Measurements from ENCODE around the gene TRHDE. TPM values are rescaled to one million over a fixed set of nuclear protein-coding genes. Genes with fewer than 3 reads are reported as not detected.

TRHDE gene
- total RNA-seq, 1 experiment from 2014 or later = 5.5 TPM

DNA sequence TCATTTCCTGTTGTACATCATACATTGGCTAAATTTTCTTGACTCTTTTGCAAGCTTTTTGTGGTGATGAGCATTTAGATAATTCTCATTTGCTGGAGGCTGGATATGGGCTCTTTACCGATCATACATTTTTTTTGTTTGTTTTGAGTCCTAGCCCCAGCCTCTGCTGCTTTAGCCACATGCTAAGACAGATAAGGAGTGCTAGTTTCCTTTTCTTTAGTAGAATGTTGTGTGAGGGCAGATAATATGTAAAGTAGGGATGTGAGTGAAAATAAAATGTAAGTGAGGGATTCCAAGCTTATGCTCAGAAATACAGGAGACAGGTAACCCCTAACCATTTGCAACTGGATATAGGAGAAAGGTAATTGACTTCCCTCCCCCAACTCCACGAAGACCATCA, 405.7 kb downstream of the TRHDE start:
- Mint-ChIP-seq H3K4me3 (no peak overlapping the region), H3K9me3 (no peaks in the 10 kb centered on the region), H3K27ac (no peak overlapping the region), H3K4me1 (peaks cover 34% of the 10 kb centered on the region), H3K36me3 (no peaks in the 10 kb centered on the region), H3K27me3 (ENCODE audit: low read depth) (no peaks in the 10 kb centered on the region)
- no peak for DNase-seq (ENCODE audit: low spot score)
- TF ChIP-seq ZNF232 (CRISPR knock-in tag; IDR thresholded peaks at IDR 0.05) (no peak), SMAD4 (CRISPR knock-in tag; IDR thresholded peaks at IDR 0.05) (no peak), NR1H2 (CRISPR knock-in tag; IDR thresholded peaks at IDR 0.05) (no peak), ELF4 (CRISPR knock-in tag; IDR thresholded peaks at IDR 0.05; ENCODE audit: low read depth) (no peak), JAZF1 (CRISPR knock-in tag; IDR thresholded peaks at IDR 0.05) (no peak)
- TF ChIP-seq, protein P1, sequence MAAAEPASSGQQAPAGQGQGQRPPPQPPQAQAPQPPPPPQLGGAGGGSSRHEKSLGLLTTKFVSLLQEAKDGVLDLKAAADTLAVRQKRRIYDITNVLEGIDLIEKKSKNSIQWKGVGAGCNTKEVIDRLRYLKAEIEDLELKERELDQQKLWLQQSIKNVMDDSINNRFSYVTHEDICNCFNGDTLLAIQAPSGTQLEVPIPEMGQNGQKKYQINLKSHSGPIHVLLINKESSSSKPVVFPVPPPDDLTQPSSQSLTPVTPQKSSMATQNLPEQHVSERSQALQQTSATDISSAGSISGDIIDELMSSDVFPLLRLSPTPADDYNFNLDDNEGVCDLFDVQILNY (CRISPR knock-in tag; IDR thresholded peaks at IDR 0.05) = no peak
- no peak for ATAC-seq
- ChIA-PET POLR2A (no interaction called here), CTCF (no interaction called here)

DNA sequence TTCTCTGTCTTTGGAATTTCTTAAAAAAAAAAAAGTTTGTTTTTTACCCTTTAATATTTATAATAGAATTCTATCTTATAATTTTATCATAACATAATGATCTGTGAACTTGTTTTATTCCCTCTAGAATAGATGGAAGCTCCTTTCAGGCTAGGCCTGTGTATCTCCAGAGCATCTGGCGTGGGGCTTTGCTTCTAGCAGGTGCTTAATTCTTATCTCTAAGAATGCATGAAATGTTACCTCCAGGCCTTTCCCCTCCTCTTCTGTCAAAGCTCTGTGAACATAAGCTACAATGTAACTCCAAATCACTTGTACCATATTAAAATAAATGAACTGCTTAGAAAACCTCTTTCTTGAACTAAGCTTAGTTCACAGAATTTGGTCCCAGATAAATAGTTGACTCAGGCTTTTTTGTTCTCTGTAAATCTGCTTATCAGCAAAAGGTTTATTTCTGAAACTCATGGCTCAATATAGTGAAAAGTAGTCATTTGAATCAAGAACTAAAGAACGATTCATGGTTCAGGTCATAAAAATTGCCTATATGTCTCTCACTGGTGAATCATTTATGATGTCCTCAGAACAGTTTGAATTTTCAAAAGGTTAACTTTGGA, 407.1 kb downstream of the TRHDE start:
- Mint-ChIP-seq H3K4me3 (no peak overlapping the region), H3K9me3 (no peaks in the 10 kb centered on the region), H3K4me1 (peaks cover 31% of the 10 kb centered on the region), H3K27ac (no peak overlapping the region), H3K27me3 (ENCODE audit: low read depth) (no peaks in the 10 kb centered on the region), H3K36me3 (no peaks in the 10 kb centered on the region)
- TF ChIP-seq, protein P2, sequence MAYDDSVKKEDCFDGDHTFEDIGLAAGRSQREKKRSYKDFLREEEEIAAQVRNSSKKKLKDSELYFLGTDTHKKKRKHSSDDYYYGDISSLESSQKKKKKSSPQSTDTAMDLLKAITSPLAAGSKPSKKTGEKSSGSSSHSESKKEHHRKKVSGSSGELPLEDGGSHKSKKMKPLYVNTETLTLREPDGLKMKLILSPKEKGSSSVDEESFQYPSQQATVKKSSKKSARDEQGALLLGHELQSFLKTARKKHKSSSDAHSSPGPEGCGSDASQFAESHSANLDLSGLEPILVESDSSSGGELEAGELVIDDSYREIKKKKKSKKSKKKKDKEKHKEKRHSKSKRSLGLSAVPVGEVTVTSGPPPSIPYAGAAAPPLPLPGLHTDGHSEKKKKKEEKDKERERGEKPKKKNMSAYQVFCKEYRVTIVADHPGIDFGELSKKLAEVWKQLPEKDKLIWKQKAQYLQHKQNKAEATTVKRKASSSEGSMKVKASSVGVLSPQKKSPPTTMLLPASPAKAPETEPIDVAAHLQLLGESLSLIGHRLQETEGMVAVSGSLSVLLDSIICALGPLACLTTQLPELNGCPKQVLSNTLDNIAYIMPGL (CRISPR knock-in tag; IDR thresholded peaks at IDR 0.05) = no peak
- TF ChIP-seq, protein P3, sequence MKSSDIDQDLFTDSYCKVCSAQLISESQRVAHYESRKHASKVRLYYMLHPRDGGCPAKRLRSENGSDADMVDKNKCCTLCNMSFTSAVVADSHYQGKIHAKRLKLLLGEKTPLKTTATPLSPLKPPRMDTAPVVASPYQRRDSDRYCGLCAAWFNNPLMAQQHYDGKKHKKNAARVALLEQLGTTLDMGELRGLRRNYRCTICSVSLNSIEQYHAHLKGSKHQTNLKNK (CRISPR knock-in tag; IDR thresholded peaks at IDR 0.05) = no peak
- TF ChIP-seq ELF4 (CRISPR knock-in tag; IDR thresholded peaks at IDR 0.05; ENCODE audit: low read depth) (no peak), ZNF138 (CRISPR knock-in tag; conservative IDR thresholded peaks at IDR 0.05) (no peak), GABPB1 (CRISPR knock-in tag; IDR thresholded peaks at IDR 0.05) (no peak), ETV6 (CRISPR knock-in tag; IDR thresholded peaks at IDR 0.05) (no peak), FOXP1 (CRISPR knock-in tag; IDR thresholded peaks at IDR 0.05; ENCODE audit: borderline replicate concordance) (no peak), SMAD3 (CRISPR knock-in tag; IDR thresholded peaks at IDR 0.05; ENCODE audit: borderline replicate concordance) (no peak)
- TF ChIP-seq, protein P1 (CRISPR knock-in tag; IDR thresholded peaks at IDR 0.05) = no peak
- TF ChIP-seq, protein P4, sequence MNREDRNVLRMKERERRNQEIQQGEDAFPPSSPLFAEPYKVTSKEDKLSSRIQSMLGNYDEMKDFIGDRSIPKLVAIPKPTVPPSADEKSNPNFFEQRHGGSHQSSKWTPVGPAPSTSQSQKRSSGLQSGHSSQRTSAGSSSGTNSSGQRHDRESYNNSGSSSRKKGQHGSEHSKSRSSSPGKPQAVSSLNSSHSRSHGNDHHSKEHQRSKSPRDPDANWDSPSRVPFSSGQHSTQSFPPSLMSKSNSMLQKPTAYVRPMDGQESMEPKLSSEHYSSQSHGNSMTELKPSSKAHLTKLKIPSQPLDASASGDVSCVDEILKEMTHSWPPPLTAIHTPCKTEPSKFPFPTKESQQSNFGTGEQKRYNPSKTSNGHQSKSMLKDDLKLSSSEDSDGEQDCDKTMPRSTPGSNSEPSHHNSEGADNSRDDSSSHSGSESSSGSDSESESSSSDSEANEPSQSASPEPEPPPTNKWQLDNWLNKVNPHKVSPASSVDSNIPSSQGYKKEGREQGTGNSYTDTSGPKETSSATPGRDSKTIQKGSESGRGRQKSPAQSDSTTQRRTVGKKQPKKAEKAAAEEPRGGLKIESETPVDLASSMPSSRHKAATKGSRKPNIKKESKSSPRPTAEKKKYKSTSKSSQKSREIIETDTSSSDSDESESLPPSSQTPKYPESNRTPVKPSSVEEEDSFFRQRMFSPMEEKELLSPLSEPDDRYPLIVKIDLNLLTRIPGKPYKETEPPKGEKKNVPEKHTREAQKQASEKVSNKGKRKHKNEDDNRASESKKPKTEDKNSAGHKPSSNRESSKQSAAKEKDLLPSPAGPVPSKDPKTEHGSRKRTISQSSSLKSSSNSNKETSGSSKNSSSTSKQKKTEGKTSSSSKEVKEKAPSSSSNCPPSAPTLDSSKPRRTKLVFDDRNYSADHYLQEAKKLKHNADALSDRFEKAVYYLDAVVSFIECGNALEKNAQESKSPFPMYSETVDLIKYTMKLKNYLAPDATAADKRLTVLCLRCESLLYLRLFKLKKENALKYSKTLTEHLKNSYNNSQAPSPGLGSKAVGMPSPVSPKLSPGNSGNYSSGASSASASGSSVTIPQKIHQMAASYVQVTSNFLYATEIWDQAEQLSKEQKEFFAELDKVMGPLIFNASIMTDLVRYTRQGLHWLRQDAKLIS (CRISPR knock-in tag; IDR thresholded peaks at IDR 0.05; ENCODE audit: borderline replicate concordance) = no peak
- ATAC-seq (no peak), DNase-seq (ENCODE audit: low spot score) (no peak)
- ChIA-PET POLR2A (no interaction called here), CTCF (interaction anchor here (0.6 kb wide), 1 partner anchor 17 kb away, joined by 5 read pairs; no protein-coding TSS in a partner anchor)

DNA sequence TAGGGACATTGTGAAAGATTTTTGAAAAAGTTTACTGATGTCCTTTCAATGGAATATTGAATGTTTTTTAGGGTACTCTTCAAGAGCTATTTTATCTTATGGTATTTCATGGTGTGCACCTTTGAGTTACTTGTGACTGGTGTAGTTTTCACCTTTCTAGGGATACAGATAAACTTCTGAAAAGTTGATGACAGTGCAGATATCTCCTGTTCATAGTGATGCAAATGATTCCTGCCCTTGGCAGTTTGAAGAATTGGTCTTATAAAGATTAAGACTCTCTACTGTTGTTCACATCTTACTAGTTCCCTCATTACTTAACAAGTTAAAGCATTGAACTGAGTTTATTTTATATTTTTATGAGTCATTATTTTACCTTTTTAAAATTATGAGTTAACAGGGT, 408.9 kb downstream of the TRHDE start:
- no peak for ATAC-seq
- Mint-ChIP-seq H3K4me3 (no peak overlapping the region), H3K4me1 (peaks cover 31% of the 10 kb centered on the region), H3K27ac (no peak overlapping the region), H3K27me3 (ENCODE audit: low read depth) (no peaks in the 10 kb centered on the region), H3K9me3 (no peaks in the 10 kb centered on the region), H3K36me3 (no peaks in the 10 kb centered on the region)
- ChIA-PET CTCF (no interaction called here), POLR2A (no interaction called here)
- TF ChIP-seq, protein P5, sequence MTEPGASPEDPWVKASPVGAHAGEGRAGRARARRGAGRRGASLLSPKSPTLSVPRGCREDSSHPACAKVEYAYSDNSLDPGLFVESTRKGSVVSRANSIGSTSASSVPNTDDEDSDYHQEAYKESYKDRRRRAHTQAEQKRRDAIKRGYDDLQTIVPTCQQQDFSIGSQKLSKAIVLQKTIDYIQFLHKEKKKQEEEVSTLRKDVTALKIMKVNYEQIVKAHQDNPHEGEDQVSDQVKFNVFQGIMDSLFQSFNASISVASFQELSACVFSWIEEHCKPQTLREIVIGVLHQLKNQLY (CRISPR knock-in tag; IDR thresholded peaks at IDR 0.05) = no peak
- TF ChIP-seq GTF2I (CRISPR knock-in tag; conservative IDR thresholded peaks at IDR 0.05) (no peak), ZNF423 (CRISPR knock-in tag; IDR thresholded peaks at IDR 0.05) (no peak), ETV6 (CRISPR knock-in tag; IDR thresholded peaks at IDR 0.05) (no peak), MYBL2 (CRISPR knock-in tag; IDR thresholded peaks at IDR 0.05) (no peak), MXD4 (CRISPR knock-in tag; IDR thresholded peaks at IDR 0.05; ENCODE audit: borderline replicate concordance) (no peak)
- TF ChIP-seq, protein P2 (CRISPR knock-in tag; IDR thresholded peaks at IDR 0.05) = no peak
- no peak for DNase-seq (ENCODE audit: low spot score)
